ENCODE results near the gene ACBD3.

The ACBD3 gene

GRCh38 chr1:226111883-226112261, 74.7 kb downstream of the ACBD3 start:
- peak in 11 of 58 donors; percentile 10 to 51 (median 30) for DNase-seq

GRCh38 chr1:226111098-226111882, 75.3 kb downstream of the ACBD3 start:
- peak in 1 of 58 donors; percentile 46 for DNase-seq

GRCh38 chr1:226110249-226111097, 76.1 kb downstream of the ACBD3 start:
- DNase-seq, result peak in 40 of 58 donors; percentile 28 to 84 (median 64)

- DNase-seq, result peak; percentile 51 to 93 (median 83)
Measured at GRCh38 chr1:226109829-226110248, 76.7 kb downstream of the ACBD3 start.

- peak in 7 of 58 donors; percentile 19 to 79 (median 69) for DNase-seq
Measured at GRCh38 chr1:226108935-226109828, 77.4 kb downstream of the ACBD3 start.

- DNase-seq, result no peak
Measured at GRCh38 chr1:226107471-226108460, 78.8 kb downstream of the ACBD3 start.

GRCh38 chr1:226104671-226105121, 81.8 kb downstream of the ACBD3 start:
- DNase-seq, result no peak

- DNase-seq, result peak in 13 of 58 donors; percentile 10 to 62 (median 23)
Measured at GRCh38 chr1:226100436-226101391, 85.8 kb downstream of the ACBD3 start.

GRCh38 chr1:226098870-226099835, 87.4 kb downstream of the ACBD3 start:
- no peak for DNase-seq

GRCh38 chr1:226097866-226098625, 88.5 kb downstream of the ACBD3 start:
- DNase-seq, result no peak

GRCh38 chr1:226095286-226095685, 91.3 kb downstream of the ACBD3 start:
- DNase-seq, result no peak

Data from anterior cingulate cortex (tissue), 58 donors.